ENCODE measurements around the gene PPP1R3F.

DNA sequence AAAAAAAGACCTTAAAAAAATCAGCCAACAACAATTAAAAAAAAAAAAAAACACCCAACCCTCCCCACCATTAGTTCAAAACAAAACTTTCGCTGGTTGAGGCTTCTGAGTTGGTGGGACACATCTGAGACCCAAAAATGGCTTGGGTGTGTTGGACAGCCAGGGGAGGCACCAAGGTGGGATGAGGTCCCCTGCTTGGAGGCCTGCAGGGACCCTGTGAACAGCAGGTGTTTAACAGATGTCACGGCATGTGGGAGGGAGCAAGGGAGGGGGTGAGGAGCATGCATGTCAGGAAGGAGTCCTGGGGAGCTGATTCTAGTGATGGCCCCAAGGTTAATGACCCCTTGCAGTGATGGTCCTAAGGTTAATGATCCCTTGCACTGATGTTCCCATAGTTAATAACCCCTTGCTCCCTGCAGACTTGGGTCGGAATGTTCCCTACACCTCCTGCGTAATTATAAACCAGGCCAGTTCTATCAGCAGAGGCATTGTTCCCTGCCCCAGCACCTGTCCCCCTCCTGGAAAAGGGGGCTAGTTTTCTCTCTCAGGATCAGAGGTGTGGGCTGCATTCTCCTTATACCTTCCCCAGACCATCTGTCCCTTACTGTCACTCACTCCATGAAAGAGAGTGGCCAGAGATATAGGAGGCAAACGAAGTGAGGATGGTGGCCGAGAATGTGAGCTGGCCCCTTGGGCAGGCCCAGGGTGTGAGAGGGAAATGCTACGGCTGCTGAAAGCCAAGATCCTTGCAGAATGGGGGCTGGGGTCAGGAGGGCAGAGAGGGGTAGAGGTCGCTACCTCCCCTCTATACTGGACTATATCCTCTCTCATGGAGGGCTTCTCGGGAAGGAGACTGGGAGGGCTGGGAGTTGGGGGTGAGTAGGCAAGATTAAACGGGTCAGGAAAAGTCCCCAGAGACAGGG lies 2.8 kb upstream of the PPP1R3F start:
- TF ChIP-seq CTCF (IDR thresholded peaks at IDR 0.05; ENCODE audit: insufficient read depth, low read length) (no peak), POLR2AphosphoS5 (IDR thresholded peaks at IDR 0.05; ENCODE audit: low read depth) (no peak)
- TF ChIP-seq, protein P1, sequence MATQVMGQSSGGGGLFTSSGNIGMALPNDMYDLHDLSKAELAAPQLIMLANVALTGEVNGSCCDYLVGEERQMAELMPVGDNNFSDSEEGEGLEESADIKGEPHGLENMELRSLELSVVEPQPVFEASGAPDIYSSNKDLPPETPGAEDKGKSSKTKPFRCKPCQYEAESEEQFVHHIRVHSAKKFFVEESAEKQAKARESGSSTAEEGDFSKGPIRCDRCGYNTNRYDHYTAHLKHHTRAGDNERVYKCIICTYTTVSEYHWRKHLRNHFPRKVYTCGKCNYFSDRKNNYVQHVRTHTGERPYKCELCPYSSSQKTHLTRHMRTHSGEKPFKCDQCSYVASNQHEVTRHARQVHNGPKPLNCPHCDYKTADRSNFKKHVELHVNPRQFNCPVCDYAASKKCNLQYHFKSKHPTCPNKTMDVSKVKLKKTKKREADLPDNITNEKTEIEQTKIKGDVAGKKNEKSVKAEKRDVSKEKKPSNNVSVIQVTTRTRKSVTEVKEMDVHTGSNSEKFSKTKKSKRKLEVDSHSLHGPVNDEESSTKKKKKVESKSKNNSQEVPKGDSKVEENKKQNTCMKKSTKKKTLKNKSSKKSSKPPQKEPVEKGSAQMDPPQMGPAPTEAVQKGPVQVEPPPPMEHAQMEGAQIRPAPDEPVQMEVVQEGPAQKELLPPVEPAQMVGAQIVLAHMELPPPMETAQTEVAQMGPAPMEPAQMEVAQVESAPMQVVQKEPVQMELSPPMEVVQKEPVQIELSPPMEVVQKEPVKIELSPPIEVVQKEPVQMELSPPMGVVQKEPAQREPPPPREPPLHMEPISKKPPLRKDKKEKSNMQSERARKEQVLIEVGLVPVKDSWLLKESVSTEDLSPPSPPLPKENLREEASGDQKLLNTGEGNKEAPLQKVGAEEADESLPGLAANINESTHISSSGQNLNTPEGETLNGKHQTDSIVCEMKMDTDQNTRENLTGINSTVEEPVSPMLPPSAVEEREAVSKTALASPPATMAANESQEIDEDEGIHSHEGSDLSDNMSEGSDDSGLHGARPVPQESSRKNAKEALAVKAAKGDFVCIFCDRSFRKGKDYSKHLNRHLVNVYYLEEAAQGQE (IDR thresholded peaks at IDR 0.05; ENCODE audit: insufficient replicate concordance, low read depth): no peak

All from HL-60 (cell line).